Mammary epithelial cell (primary cell): ENCODE data around the gene RAB3GAP1.

Source experiments
- EZH2 ChIP-seq: IDR thresholded peaks from 2 replicates; pipeline ENCODE4 v1.6.1; 2012; ENCODE audit warnings: low read length, inconsistent platforms, borderline replicate concordance
- TF ChIP-seq, protein P1 (sequence below), 2 donors: IDR thresholded peaks in 1 of 2; conservative IDR thresholded peaks in 1 of 2; 2 replicates each; pipeline ENCODE4 v1.5.1; 2011 to 2012; ENCODE audit warnings: inconsistent platforms in 2 of 2, low read length in 2 of 2, mild to moderate bottlenecking in 2 of 2, control low read depth in 1 of 2, low read depth in 1 of 2; ENCODE audit not compliant: insufficient read depth in 1 of 2; ENCODE audit errors: extremely low read depth in 1 of 2

DNA sequence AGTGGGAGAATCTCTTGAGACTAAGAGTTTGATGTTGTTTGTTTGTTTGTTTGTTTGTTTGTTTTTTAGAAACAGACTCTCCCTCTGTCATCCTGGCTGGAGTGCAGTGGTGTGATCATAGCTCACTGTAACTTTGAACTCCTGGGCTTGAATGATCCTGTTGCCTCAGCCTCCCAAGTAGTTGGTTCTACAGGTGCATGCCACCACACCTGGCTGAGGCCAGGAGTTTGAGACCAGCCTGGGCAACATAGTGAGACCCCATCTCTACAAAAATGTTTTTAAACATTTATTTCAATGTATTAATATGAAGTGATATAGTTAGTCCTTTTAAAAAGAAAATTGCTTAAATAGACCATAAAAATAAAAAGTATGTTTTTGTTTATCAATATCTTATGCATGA, 40.5 kb upstream of the RAB3GAP1 start:
- TF ChIP-seq, protein P1, sequence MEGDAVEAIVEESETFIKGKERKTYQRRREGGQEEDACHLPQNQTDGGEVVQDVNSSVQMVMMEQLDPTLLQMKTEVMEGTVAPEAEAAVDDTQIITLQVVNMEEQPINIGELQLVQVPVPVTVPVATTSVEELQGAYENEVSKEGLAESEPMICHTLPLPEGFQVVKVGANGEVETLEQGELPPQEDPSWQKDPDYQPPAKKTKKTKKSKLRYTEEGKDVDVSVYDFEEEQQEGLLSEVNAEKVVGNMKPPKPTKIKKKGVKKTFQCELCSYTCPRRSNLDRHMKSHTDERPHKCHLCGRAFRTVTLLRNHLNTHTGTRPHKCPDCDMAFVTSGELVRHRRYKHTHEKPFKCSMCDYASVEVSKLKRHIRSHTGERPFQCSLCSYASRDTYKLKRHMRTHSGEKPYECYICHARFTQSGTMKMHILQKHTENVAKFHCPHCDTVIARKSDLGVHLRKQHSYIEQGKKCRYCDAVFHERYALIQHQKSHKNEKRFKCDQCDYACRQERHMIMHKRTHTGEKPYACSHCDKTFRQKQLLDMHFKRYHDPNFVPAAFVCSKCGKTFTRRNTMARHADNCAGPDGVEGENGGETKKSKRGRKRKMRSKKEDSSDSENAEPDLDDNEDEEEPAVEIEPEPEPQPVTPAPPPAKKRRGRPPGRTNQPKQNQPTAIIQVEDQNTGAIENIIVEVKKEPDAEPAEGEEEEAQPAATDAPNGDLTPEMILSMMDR (conservative IDR thresholded peaks at IDR 0.05 in 1 of 2, IDR thresholded peaks at IDR 0.05 in 1 of 2; ENCODE audit: extremely low read depth in 1 of 2, insufficient read depth in 1 of 2, low read depth in 1 of 2, low read length in 2 of 2), result no peak
- no peak for TF ChIP-seq EZH2
